Ectodermal cell (in vitro differentiated cells): ENCODE data around the gene MMP24OS.

Experiments used
- H3K27ac ChIP-seq: 2 replicates; pipeline ENCODE4 v1.7.0; 2013; ENCODE audit warnings: mild to moderate bottlenecking, low read depth, low read length; ENCODE audit not compliant: insufficient read depth, poor library complexity, severe bottlenecking
- H3K27me3 ChIP-seq: 2 replicates; pipeline ENCODE4 v1.7.0; 2013; ENCODE audit warnings: mild to moderate bottlenecking, low read length; ENCODE audit not compliant: insufficient read depth, control insufficient read depth, poor library complexity, severe bottlenecking
- H3K36me3 ChIP-seq: one replicate; pipeline ENCODE4 v1.7.0; 2013; ENCODE audit warnings: low read length; ENCODE audit not compliant: control insufficient read depth, insufficient read depth
- H3K4me1 ChIP-seq: one replicate; pipeline ENCODE4 v1.7.0; 2013; ENCODE audit warnings: low read length; ENCODE audit not compliant: control insufficient read depth, insufficient read depth
- H3K4me3 ChIP-seq: 2 replicates; pipeline ENCODE4 v1.7.0; 2013; ENCODE audit warnings: low read depth, low read length, control low read depth; ENCODE audit not compliant: insufficient read depth
- H3K9me3 ChIP-seq: 2 replicates; pipeline ENCODE4 v1.7.0; 2013; ENCODE audit warnings: mild to moderate bottlenecking, low read length, moderate library complexity; ENCODE audit not compliant: control insufficient read depth
- WGBS, 2 experiments: methylation state at CpG; one replicate each; pipeline ENCODE4 v1.1.7; 2013; ENCODE audit warnings: missing lambda C conversion rate in 2 of 2; 5-methylcytosine and 5-hydroxymethylcytosine counted together

Gene MMP24OS

GRCh38 chr20:35274172-35275092, 3.5 kb downstream of the MMP24OS start:
- Histone ChIP-seq H3K9me3 (no peaks in the 10 kb centered on the region), H3K27me3 (no peaks in the 10 kb centered on the region), H3K27ac (no peak overlapping the region), H3K36me3 (peaks cover 5% of the 10 kb centered on the region), H3K4me3 (no peak overlapping the region), H3K4me1 (no peaks in the 10 kb centered on the region)
- WGBS, 2 experiments: 94% methylated on average over 24 of the region's 24 CpGs

GRCh38 chr20:35273449-35274171, 4.3 kb downstream of the MMP24OS start:
- Histone ChIP-seq H3K27ac (no peak overlapping the region), H3K4me1 (no peaks in the 10 kb centered on the region)

GRCh38 chr20:35271904-35272303, 6.0 kb downstream of the MMP24OS start:
- Histone ChIP-seq H3K27me3 (no peaks in the 10 kb centered on the region), H3K36me3 (no peaks in the 10 kb centered on the region), H3K27ac (no peak overlapping the region), H3K4me3 (no peak overlapping the region), H3K4me1 (no peaks in the 10 kb centered on the region), H3K9me3 (no peaks in the 10 kb centered on the region)
- 89 to 94% methylated on average over 7 of the region's 7 CpGs for WGBS, 2 experiments

More at GRCh38 chr20:35273449-35274171, 4.3 kb downstream of the MMP24OS start:
- H3K4me3 ChIP-seq: no peak overlapping the region
- WGBS, 2 experiments: 82 to 84% methylated on average over 13 of the region's 13 CpGs
- H3K9me3 ChIP-seq: no peaks in the 10 kb centered on the region
- H3K27me3 ChIP-seq: no peaks in the 10 kb centered on the region
- no peaks in the 10 kb centered on the region for H3K36me3 ChIP-seq

GRCh38 chr20:35271073-35271882, 6.6 kb downstream of the MMP24OS start:
- H3K9me3 ChIP-seq: no peaks in the 10 kb centered on the region
- WGBS, 2 experiments: 91 to 92% methylated on average over 20 of the region's 20 CpGs

GRCh38 chr20:35270021-35270902, 7.7 kb downstream of the MMP24OS start:
- H3K27me3 ChIP-seq: no peaks in the 10 kb centered on the region
- H3K36me3 ChIP-seq: no peaks in the 10 kb centered on the region
- H3K27ac ChIP-seq: no peak overlapping the region
- WGBS, 2 experiments: 94% methylated on average over 19 of the region's 19 CpGs
- H3K4me3 ChIP-seq: no peak overlapping the region
- no peaks in the 10 kb centered on the region for H3K4me1 ChIP-seq
- H3K9me3 ChIP-seq: no peaks in the 10 kb centered on the region

More at GRCh38 chr20:35271073-35271882, 6.6 kb downstream of the MMP24OS start:
- Histone ChIP-seq H3K4me1 (no peaks in the 10 kb centered on the region), H3K27ac (no peak overlapping the region), H3K27me3 (no peaks in the 10 kb centered on the region), H3K36me3 (no peaks in the 10 kb centered on the region), H3K4me3 (no peak overlapping the region)

GRCh38 chr20:35269055-35269781, 8.7 kb downstream of the MMP24OS start:
- no peak overlapping the region for H3K27ac ChIP-seq
- peaks cover 4% of the 10 kb centered on the region for H3K4me1 ChIP-seq
- H3K9me3 ChIP-seq: no peaks in the 10 kb centered on the region
- no peak overlapping the region for H3K4me3 ChIP-seq
- H3K27me3 ChIP-seq: no peaks in the 10 kb centered on the region
- WGBS, 2 experiments: 51 to 52% methylated on average over 14 of the region's 14 CpGs
- no peaks in the 10 kb centered on the region for H3K36me3 ChIP-seq

- 94 to 97% methylated on average over 16 of the region's 16 CpGs for WGBS, 2 experiments
- no peak overlapping the region for H3K4me3 ChIP-seq
- H3K27me3 ChIP-seq: no peaks in the 10 kb centered on the region
- H3K27ac ChIP-seq: no peak overlapping the region
- no peaks in the 10 kb centered on the region for H3K9me3 ChIP-seq
- H3K4me1 ChIP-seq: peaks cover 13% of the 10 kb centered on the region
- H3K36me3 ChIP-seq: no peaks in the 10 kb centered on the region
Measured at GRCh38 chr20:35267092-35267491, 10.8 kb downstream of the MMP24OS start.

- Histone ChIP-seq H3K4me1 (peaks cover 28% of the 10 kb centered on the region), H3K36me3 (no peaks in the 10 kb centered on the region), H3K4me3 (no peak overlapping the region), H3K27ac (no peak overlapping the region), H3K9me3 (no peaks in the 10 kb centered on the region), H3K27me3 (no peaks in the 10 kb centered on the region)
- WGBS, 2 experiments: 74 to 79% methylated on average over 1 of the region's 1 CpG
Measured at GRCh38 chr20:35264755-35265154, 13.2 kb downstream of the MMP24OS start.
